ENCODE results near the gene KDM8. TPM values are rescaled to one million over a fixed set of nuclear protein-coding genes. Genes with fewer than 3 reads are reported as not detected.

Gene KDM8
- total and polyA plus RNA-seq, 9 of the 15 experiments (the other 6 are each of a cell fraction or from before 2014, with no cell fraction given) = 0.61 to 9.1 (median 5.4) TPM

DNA sequence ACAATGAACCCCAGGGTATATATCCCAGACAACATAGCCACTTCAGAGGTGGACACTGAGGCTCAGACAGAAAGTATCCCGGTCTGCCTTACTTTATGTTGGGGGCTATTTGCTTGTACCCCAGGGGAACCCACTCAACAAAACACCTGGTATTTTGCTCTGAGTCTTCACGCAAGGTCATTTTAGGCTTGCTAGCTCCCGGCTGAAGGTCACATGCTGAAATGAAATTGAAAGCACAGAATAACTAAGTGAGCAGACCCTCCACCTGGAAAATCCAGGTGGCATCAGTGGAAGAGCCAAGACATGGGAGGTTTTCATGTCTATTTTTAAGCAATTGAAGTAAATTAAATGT is 4.1 kb upstream of the KDM8 start (continued):
- TF ChIP-seq, protein P1, sequence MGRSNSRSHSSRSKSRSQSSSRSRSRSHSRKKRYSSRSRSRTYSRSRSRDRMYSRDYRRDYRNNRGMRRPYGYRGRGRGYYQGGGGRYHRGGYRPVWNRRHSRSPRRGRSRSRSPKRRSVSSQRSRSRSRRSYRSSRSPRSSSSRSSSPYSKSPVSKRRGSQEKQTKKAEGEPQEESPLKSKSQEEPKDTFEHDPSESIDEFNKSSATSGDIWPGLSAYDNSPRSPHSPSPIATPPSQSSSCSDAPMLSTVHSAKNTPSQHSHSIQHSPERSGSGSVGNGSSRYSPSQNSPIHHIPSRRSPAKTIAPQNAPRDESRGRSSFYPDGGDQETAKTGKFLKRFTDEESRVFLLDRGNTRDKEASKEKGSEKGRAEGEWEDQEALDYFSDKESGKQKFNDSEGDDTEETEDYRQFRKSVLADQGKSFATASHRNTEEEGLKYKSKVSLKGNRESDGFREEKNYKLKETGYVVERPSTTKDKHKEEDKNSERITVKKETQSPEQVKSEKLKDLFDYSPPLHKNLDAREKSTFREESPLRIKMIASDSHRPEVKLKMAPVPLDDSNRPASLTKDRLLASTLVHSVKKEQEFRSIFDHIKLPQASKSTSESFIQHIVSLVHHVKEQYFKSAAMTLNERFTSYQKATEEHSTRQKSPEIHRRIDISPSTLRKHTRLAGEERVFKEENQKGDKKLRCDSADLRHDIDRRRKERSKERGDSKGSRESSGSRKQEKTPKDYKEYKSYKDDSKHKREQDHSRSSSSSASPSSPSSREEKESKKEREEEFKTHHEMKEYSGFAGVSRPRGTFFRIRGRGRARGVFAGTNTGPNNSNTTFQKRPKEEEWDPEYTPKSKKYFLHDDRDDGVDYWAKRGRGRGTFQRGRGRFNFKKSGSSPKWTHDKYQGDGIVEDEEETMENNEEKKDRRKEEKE (IDR thresholded peaks at IDR 0.05; ENCODE audit: borderline replicate concordance in 1 of 2, control insufficient read depth in 1 of 2, low read depth in 2 of 2, low read length in 1 of 2) = no peak
- TF ChIP-seq ZNF77 (CRISPR knock-in tag; IDR thresholded peaks at IDR 0.05) = no peak
- TF ChIP-seq EWSR1 (IDR thresholded peaks at IDR 0.05; ENCODE audit: borderline replicate concordance, low read depth, partially characterized antibody) = no peak
- TF ChIP-seq NCOA4 (IDR thresholded peaks at IDR 0.05; ENCODE audit: partially characterized antibody) = no peak
- no peak for TF ChIP-seq MECOM (CRISPR knock-in tag; IDR thresholded peaks at IDR 0.05)
- TF ChIP-seq KDM4B (IDR thresholded peaks at IDR 0.05; ENCODE audit: borderline replicate concordance in 2 of 2, low read depth in 1 of 2) = no peak
- TF ChIP-seq ZNF232 (CRISPR knock-in tag; IDR thresholded peaks at IDR 0.05) = no peak
- TF ChIP-seq ELF2 (CRISPR knock-in tag; IDR thresholded peaks at IDR 0.05) = peak; percentile 59; the same call in 1 of the 2 replicates
- TF ChIP-seq ZFP36 (IDR thresholded peaks at IDR 0.05; ENCODE audit: low read depth, low read length, partially characterized antibody) = no peak
- no peak for TF ChIP-seq MTF1 (CRISPR knock-in tag; IDR thresholded peaks at IDR 0.05; ENCODE audit: borderline replicate concordance)
- 0 out of 2 replicates have a peak, but pooled peaks have one; percentile 25 for TF ChIP-seq ERF (CRISPR knock-in tag; IDR thresholded peaks at IDR 0.05)
- no peak for TF ChIP-seq NR4A1 (CRISPR knock-in tag; IDR thresholded peaks at IDR 0.05)
- no peak for TF ChIP-seq NR4A1 (tag; IDR thresholded peaks at IDR 0.05)
- TF ChIP-seq SREBF1 (IDR thresholded peaks at IDR 0.05; ENCODE audit: borderline replicate concordance, low read depth, low read length) = no peak
- 0 out of 2 replicates have a peak, but pooled peaks have one; percentile 12 for TF ChIP-seq ZBTB17 (CRISPR knock-in tag; IDR thresholded peaks at IDR 0.05)
- no peak for TF ChIP-seq NFXL1 (CRISPR knock-in tag; IDR thresholded peaks at IDR 0.05)
- TF ChIP-seq SIN3A (IDR thresholded peaks at IDR 0.05; ENCODE audit: borderline replicate concordance in 2 of 2, control insufficient read depth in 1 of 2, low read depth in 2 of 2, low read length in 2 of 2) = no peak
- 0 out of 2 replicates have a peak, but pooled peaks have one; percentile 19 for TF ChIP-seq KLF6 (CRISPR knock-in tag; IDR thresholded peaks at IDR 0.05; ENCODE audit: borderline replicate concordance)
- 0 out of 2 replicates have a peak, but pooled peaks have one; percentile 27 for TF ChIP-seq ZNF165 (CRISPR knock-in tag; IDR thresholded peaks at IDR 0.05; ENCODE audit: borderline replicate concordance)
- TF ChIP-seq TAF15 (IDR thresholded peaks at IDR 0.05; ENCODE audit: low read depth, low read length) = no peak
- TF ChIP-seq ZNF766 (CRISPR knock-in tag; conservative IDR thresholded peaks at IDR 0.05) = 0 out of 2 replicates have a peak, but pooled peaks have one; percentile 25
- TF ChIP-seq MITF (IDR thresholded peaks at IDR 0.05) = no peak
- no peak for TF ChIP-seq EZH2 (IDR thresholded peaks at IDR 0.05; ENCODE audit: borderline replicate concordance, low read depth, low read length)
- TF ChIP-seq ZBTB5 (IDR thresholded peaks at IDR 0.05) = no peak

Measured in K562 (cell line).